A549 (cell line): ENCODE results near the gene BAIAP3. TPM values are rescaled to one million over a fixed set of nuclear protein-coding genes. Genes with fewer than 3 reads are reported as not detected.

Experiments used
- ATAC-seq, 2 experiments: fragments of 200-7000 bp in 1 of 2; fragments of >200 bp in 1 of 2; cut with Nextera tagmentation in 1 of 2; cut with Tn5 transposase in 1 of 2; 3 replicates each; pipeline versions ENCODE4 v1.8.0 to v1.9.1; 2018 to 2020; ENCODE audit warnings: mild to moderate bottlenecking in 1 of 2, moderate library complexity in 1 of 2
- CTCF ChIA-PET: fragments of 300-600 bp; sonication (Branson Sonifier 250); formaldehyde crosslinking; extraction: SDS; loops from one replicate; lab custom pipeline; 2021; ENCODE audit warnings: antibody characterized with exemption, inconsistent platforms; lab: Yijun Ruan, JAX
- POLR2A ChIA-PET: fragments of 350-600 bp; formaldehyde crosslinking; extraction: SDS; loops from one replicate; lab custom pipeline; 2021; ENCODE audit warnings: antibody characterized with exemption, inconsistent platforms; lab: Yijun Ruan, JAX
- DNase-seq, 2 experiments: peaks; one replicate each; pipeline versions ENCODE4 v3.0.0 to v3.0.0-alpha.2; 2011 to 2016; ENCODE audit warnings: low read depth in 1 of 2, low spot score in 1 of 2
- FAIRE-seq: peaks from 2 replicates; lab custom pipeline; 2011; peaks lifted over from hg19 to GRCh38; lab: Jason Lieb, UNC
- H3K27ac ChIP-seq, 2 experiments: fragments of >200 bp; sonication (Bioruptor Twin); formaldehyde crosslinking; 3 replicates each; pipeline ENCODE4 v1.5.1; 2016 to 2017
- H3K4me1 ChIP-seq: fragments of >200 bp; sonication (Bioruptor Twin); formaldehyde crosslinking; 3 replicates; pipeline ENCODE4 v1.6.1; 2016
- H3K4me2 ChIP-seq: fragments of >200 bp; sonication (Bioruptor Twin); formaldehyde crosslinking; 3 replicates; pipeline ENCODE4 v1.6.1; 2016
- H3K4me3 ChIP-seq: fragments of >200 bp; sonication (Bioruptor Twin); formaldehyde crosslinking; 3 replicates; pipeline ENCODE4 v1.5.1; 2016
- H3K9me3 ChIP-seq: fragments of >200 bp; sonication (Bioruptor Twin); formaldehyde crosslinking; 3 replicates; pipeline ENCODE4 v1.6.1; 2016
- ATOH8 ChIP-seq: fragments of 250-450 bp; sonication (Bioruptor Pico); IDR thresholded peaks from 2 replicates; pipeline ENCODE4 v1.5.0; 2020; ENCODE audit warnings: low read depth, mild to moderate bottlenecking, moderate library complexity
- BCL3 ChIP-seq: fragments of >200 bp; sonication (Bioruptor Twin); formaldehyde crosslinking; IDR thresholded peaks from 3 replicates; pipeline ENCODE4 v1.6.1; 2016
- CBX8 ChIP-seq: fragments of 200-600 bp; sonication (generic); IDR thresholded peaks from 2 replicates; pipeline ENCODE4 v1.6.1; 2016
- E2F6 ChIP-seq: IDR thresholded peaks from 2 replicates; pipeline ENCODE4 v1.6.1; 2012; ENCODE audit warnings: low read depth, borderline replicate concordance
- EHF ChIP-seq: fragments of 250-450 bp; sonication (Bioruptor Pico); IDR thresholded peaks from 2 replicates; pipeline ENCODE4 v1.5.0; 2020; ENCODE audit warnings: mild to moderate bottlenecking
- EHMT2 ChIP-seq: fragments of 200-600 bp; sonication (generic); IDR thresholded peaks from 2 replicates; pipeline ENCODE4 v1.6.1; 2016; ENCODE audit warnings: antibody characterized with exemption, low read depth, mild to moderate bottlenecking, moderate library complexity
- FOSB ChIP-seq: fragments of 250-450 bp; sonication (Bioruptor Pico); IDR thresholded peaks from 2 replicates; pipeline ENCODE4 v1.5.0; 2020; ENCODE audit warnings: mild to moderate bottlenecking, moderate library complexity
- FOXS1 ChIP-seq: fragments of 250-450 bp; sonication (Bioruptor Pico); IDR thresholded peaks from 2 replicates; pipeline ENCODE4 v1.5.0; 2020; ENCODE audit warnings: mild to moderate bottlenecking, moderate library complexity
- HEYL ChIP-seq: fragments of 250-450 bp; sonication (Bioruptor Pico); IDR thresholded peaks from 2 replicates; pipeline ENCODE4 v1.8.0; 2021; ENCODE audit warnings: mild to moderate bottlenecking, moderate library complexity
- HMGXB4 ChIP-seq: fragments of 250-450 bp; sonication (Bioruptor Pico); IDR thresholded peaks from 2 replicates; pipeline ENCODE4 v1.5.0; 2021; ENCODE audit warnings: mild to moderate bottlenecking, moderate library complexity, borderline replicate concordance
- HOXA7 ChIP-seq: fragments of 250-450 bp; sonication (Bioruptor Pico); IDR thresholded peaks from 2 replicates; pipeline ENCODE4 v1.5.0; 2020; ENCODE audit warnings: mild to moderate bottlenecking, moderate library complexity
- HOXB13 ChIP-seq: fragments of 250-450 bp; sonication (Bioruptor Pico); IDR thresholded peaks from 2 replicates; pipeline ENCODE4 v1.5.0; 2020; ENCODE audit warnings: low read depth, mild to moderate bottlenecking, moderate library complexity
- HOXB5 ChIP-seq: fragments of 250-450 bp; sonication (Bioruptor Pico); IDR thresholded peaks from 2 replicates; pipeline ENCODE4 v1.5.0; 2020; ENCODE audit warnings: mild to moderate bottlenecking, moderate library complexity
- JUN ChIP-seq, 2 experiments: fragments of >200 bp; sonication (Bioruptor Twin); formaldehyde crosslinking; IDR thresholded peaks; 2 replicates in 1 of 2; 3 replicates in 1 of 2; pipeline ENCODE4 v1.6.1; 2016 to 2017
- JUNB ChIP-seq: fragments of >200 bp; sonication (Bioruptor Twin); formaldehyde crosslinking; IDR thresholded peaks from 2 replicates; pipeline ENCODE4 v1.6.1; 2016
- KDM1A ChIP-seq: fragments of 200-600 bp; sonication (generic); IDR thresholded peaks from 2 replicates; pipeline ENCODE4 v1.6.1; 2016; ENCODE audit warnings: low read depth, mild to moderate bottlenecking
- MAX ChIP-seq: IDR thresholded peaks from 2 replicates; pipeline ENCODE4 v1.6.1; 2012
- NFE2L2 ChIP-seq: fragments of 150-350 bp; conservative IDR thresholded peaks from 2 replicates; pipeline ENCODE4 v1.6.1; 2014; ENCODE audit warnings: low read length
- PBX3 ChIP-seq: IDR thresholded peaks from 2 replicates; pipeline ENCODE4 v1.6.1; 2012
- PHF8 ChIP-seq: fragments of 200-600 bp; sonication (generic); IDR thresholded peaks from 2 replicates; pipeline ENCODE4 v1.6.1; 2016; ENCODE audit warnings: low read depth, mild to moderate bottlenecking, antibody characterized with exemption, moderate library complexity, borderline replicate concordance
- POLR2A ChIP-seq: IDR thresholded peaks from 2 replicates; pipeline ENCODE4 v1.6.1; 2012; ENCODE audit warnings: mild to moderate bottlenecking, low read length
- RARB ChIP-seq: fragments of 250-450 bp; sonication (Bioruptor Pico); IDR thresholded peaks from 2 replicates; pipeline ENCODE4 v1.8.0; 2021; ENCODE audit warnings: mild to moderate bottlenecking, moderate library complexity
- RNF2 ChIP-seq: fragments of 200-600 bp; sonication (generic); IDR thresholded peaks from 2 replicates; pipeline ENCODE4 v1.6.1; 2016; ENCODE audit warnings: low read depth, mild to moderate bottlenecking, antibody characterized with exemption, moderate library complexity, borderline replicate concordance
- SMC3 ChIP-seq: fragments of >200 bp; sonication (Bioruptor Twin); formaldehyde crosslinking; IDR thresholded peaks from 3 replicates; pipeline ENCODE4 v1.6.1; 2018; ENCODE audit warnings: inconsistent platforms
- SREBF2 ChIP-seq: fragments of 450-650 bp; IDR thresholded peaks from 2 replicates; pipeline ENCODE4 v1.6.1; 2014; ENCODE audit warnings: mild to moderate bottlenecking, moderate library complexity
- USF2 ChIP-seq: fragments of 450-650 bp; IDR thresholded peaks from 2 replicates; pipeline ENCODE4 v1.6.1; 2014; ENCODE audit warnings: antibody characterized with exemption
- ZC3H11A ChIP-seq: fragments of 450-650 bp; IDR thresholded peaks from 2 replicates; pipeline ENCODE4 v1.6.1; 2014; ENCODE audit warnings: antibody characterized with exemption, mild to moderate bottlenecking
- WGBS: methylation state at CpG from one replicate; pipeline ENCODE4 v1.1.6; 2017; ENCODE audit errors: missing lambda C conversion rate; 5-methylcytosine and 5-hydroxymethylcytosine counted together
- polyA plus RNA-seq, 4 experiments: library from polyadenylated mRNA; depleted of rRNA in 3 of 4; stranded (reverse); fragments of >200 nt; fragmentation: RNase III in 1 of 4; extraction: RNeasy Plus Mini Kit Qiagen cat#74134 plus additional on column Dnase treatment in 1 of 4; gene quantifications; 2 replicates in 3 of 4; 3 replicates in 1 of 4; pipeline ENCODE4 v1.2.3, GENCODE V29; 2011 to 2017

The BAIAP3 gene
- polyA plus RNA-seq, 2 of the 4 experiments (the other 2 are of a cell fraction) = 0.31 to 0.32 TPM

GRCh38 chr16:1299012-1299867 lies 34.2 kb upstream of the BAIAP3 start:
- TF ChIP-seq SREBF2 (no peak), CBX8 (no peak), POLR2A (no peak), FOSB (CRISPR knock-in tag) (no peak), PBX3 (no peak), MAX (no peak), E2F6 (no peak), ZC3H11A (no peak), JUN (IDR thresholded peaks at IDR 0.05) (no peak), ATOH8 (CRISPR knock-in tag) (no peak), NFE2L2 (no peak), BCL3 (no peak), HOXB5 (no peak), KDM1A (no peak), FOXS1 (CRISPR knock-in tag) (no peak), SMC3 (no peak), JUNB (no peak)
- TF ChIP-seq, all 56 proteins: peak for 0
- POLR2A ChIA-PET = no interaction called here
- Histone ChIP-seq H3K4me2 (no peak overlapping the region), H3K9me3 (no peaks in the 10 kb centered on the region), H3K27ac (no peak overlapping the region), H3K4me3 (no peak overlapping the region), H3K4me1 (peaks cover 28% of the 10 kb centered on the region)
- ATAC-seq = no peak
- DNase-seq = no peak
- no peak for FAIRE-seq
- CTCF ChIA-PET = interaction anchor here (1.0 to 4.5 kb wide), 7 partner anchors 11 to 196 kb away, joined by 3 to 22 read pairs (median 13); no protein-coding TSS in a partner anchor
- WGBS = 77% methylated on average over 30 of the region's 31 CpGs

- Histone ChIP-seq H3K4me1 (peaks cover 28% of the 10 kb centered on the region), H3K9me3 (no peaks in the 10 kb centered on the region), H3K27ac (no peak overlapping the region), H3K4me3 (no peak overlapping the region), H3K4me2 (no peak overlapping the region)
- TF ChIP-seq EHMT2 (no peak), PHF8 (no peak), ZC3H11A (no peak), HEYL (no peak), BCL3 (no peak), RNF2 (no peak), RARB (CRISPR knock-in tag) (no peak), EHF (CRISPR knock-in tag) (no peak), HMGXB4 (no peak), JUNB (no peak), HOXA7 (CRISPR knock-in tag) (no peak), E2F6 (no peak), HOXB13 (CRISPR knock-in tag) (no peak), USF2 (no peak)
- DNase-seq (no peak), FAIRE-seq (no peak), ATAC-seq (no peak)
- ChIA-PET CTCF (interaction anchor here (1.0 to 4.5 kb wide), 11 partner anchors 9 to 196 kb away, joined by 3 to 22 read pairs (median 13); no protein-coding TSS in a partner anchor), POLR2A (interaction anchor here (1.5 kb wide), 1 partner anchor 10 kb away, joined by 4 read pairs; the partner anchor contains the start of gene UBE2I)
- 75% methylated on average over 12 of the region's 12 CpGs for WGBS
Observed at GRCh38 chr16:1299868-1300203, 33.6 kb upstream of the BAIAP3 start.
